GM13977 (cell line): ENCODE data around the gene CD38.
"Not testable (repeated sequence)": the region's sequence is repeated elsewhere in the genome, so short reads cannot be mapped to it uniquely, and the experiment has no call there.

Source experiments
- DNase-seq: peaks from one replicate; pipeline ENCODE4 v3.0.0; 2012; ENCODE audit warnings: low spot score
- in situ Hi-C: fragments of 300-500 bp; cut with MboI; formaldehyde crosslinking; loops from one replicate; pipeline ENCODE4 v1.12.0; 2022; ENCODE audit warnings: low sequenced_read_pairs, low pct_unique_long_range_greater_than_20kb, mixed read lengths, inconsistent platforms; ENCODE audit not compliant: unreplicated experiment
- TF ChIP-seq, protein P1 (sequence below): IDR thresholded peaks from 2 replicates; pipeline ENCODE4 v1.5.1; 2012; ENCODE audit warnings: mild to moderate bottlenecking, control low read depth; ENCODE audit not compliant: insufficient read depth; ENCODE audit errors: extremely low read depth, missing control alignments

Gene CD38

DNA sequence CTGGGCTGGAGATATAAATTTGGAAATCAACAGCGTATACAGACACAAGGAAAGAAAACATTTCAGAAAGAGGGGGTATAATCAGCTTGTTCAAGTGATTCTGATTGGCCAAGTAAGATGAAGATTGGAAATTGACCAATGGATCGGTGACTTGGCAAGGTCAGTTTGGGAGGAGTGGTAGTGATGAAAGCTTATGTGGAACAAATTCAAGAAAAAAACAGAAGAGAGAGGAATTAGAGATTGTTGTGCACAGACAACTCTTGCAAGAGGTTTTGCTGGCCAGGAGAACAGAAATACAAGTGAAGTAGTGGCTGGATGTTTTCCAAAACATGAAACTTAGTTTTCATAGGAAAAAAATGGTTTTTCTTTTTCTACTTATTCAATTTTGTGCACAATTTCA lies 16.3 kb downstream of the CD38 start:
- TF ChIP-seq, protein P1, sequence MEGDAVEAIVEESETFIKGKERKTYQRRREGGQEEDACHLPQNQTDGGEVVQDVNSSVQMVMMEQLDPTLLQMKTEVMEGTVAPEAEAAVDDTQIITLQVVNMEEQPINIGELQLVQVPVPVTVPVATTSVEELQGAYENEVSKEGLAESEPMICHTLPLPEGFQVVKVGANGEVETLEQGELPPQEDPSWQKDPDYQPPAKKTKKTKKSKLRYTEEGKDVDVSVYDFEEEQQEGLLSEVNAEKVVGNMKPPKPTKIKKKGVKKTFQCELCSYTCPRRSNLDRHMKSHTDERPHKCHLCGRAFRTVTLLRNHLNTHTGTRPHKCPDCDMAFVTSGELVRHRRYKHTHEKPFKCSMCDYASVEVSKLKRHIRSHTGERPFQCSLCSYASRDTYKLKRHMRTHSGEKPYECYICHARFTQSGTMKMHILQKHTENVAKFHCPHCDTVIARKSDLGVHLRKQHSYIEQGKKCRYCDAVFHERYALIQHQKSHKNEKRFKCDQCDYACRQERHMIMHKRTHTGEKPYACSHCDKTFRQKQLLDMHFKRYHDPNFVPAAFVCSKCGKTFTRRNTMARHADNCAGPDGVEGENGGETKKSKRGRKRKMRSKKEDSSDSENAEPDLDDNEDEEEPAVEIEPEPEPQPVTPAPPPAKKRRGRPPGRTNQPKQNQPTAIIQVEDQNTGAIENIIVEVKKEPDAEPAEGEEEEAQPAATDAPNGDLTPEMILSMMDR: no peak
- in situ Hi-C loops: no loop called here
- no peak for DNase-seq

DNA sequence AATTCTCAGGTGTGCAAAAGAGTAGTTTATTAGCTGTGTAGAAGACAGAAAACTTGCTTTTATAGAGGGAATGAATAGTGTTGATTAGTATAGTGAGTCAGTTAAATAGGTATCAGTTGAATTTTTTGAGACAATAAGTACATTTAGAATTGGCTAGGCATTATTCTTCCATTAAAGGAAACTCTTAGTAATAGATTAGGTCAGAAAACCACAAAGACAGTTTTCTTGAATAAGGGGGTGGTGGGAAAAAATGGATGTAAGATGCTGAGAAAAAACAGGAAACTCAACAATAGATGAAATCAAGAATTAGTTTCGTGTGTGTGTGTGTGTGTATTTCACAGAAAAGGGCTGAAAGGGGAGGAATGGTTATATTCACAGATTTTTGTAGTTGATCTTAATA lies 16.8 kb downstream of the CD38 start:
- TF ChIP-seq, protein P1: no peak
- peak; percentile 58 for DNase-seq
- in situ Hi-C loops: no loop called here

DNA sequence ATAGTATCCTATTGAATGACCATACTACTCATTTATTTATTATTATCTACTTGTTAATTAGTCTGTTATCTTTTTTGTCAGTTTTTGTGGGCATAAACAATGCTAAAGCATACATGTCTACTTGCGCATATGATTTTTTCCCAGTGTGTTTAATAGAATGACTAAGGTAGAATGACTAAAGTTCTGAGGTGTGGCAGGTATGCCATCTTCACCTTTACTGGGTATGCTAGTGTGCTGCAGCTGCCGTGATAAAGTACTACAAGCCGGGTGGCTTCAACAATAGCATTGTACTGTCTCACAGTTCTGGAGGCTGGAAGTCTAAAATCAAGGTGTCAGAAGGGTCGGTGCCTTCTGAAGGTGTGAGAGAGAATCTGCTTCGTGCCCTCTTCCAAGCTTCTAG lies 19.2 kb downstream of the CD38 start:
- no peak for DNase-seq
- TF ChIP-seq, protein P1: no peak
- in situ Hi-C loops: no loop called here

DNA sequence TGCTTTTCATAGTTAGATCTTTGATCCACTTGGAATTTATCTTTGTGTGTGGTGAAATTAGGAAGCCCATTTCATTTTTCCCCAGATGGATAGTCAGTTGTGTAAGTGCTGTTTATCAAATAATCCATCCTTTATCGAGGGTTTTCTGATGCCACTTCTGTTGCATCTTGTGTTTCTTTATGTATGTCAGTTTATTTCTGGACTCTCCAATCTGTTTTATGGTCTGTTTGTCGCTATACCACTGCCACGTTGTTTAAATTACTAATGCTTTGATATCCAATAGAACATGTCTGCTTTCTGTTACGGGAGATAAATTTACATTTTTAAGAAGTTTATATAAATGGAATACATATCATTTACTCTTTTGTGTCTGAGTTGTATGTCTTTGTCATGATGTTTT lies 21.0 kb downstream of the CD38 start:
- TF ChIP-seq, protein P1: no peak
- in situ Hi-C loops: no loop called here
- DNase-seq: no peak

DNA sequence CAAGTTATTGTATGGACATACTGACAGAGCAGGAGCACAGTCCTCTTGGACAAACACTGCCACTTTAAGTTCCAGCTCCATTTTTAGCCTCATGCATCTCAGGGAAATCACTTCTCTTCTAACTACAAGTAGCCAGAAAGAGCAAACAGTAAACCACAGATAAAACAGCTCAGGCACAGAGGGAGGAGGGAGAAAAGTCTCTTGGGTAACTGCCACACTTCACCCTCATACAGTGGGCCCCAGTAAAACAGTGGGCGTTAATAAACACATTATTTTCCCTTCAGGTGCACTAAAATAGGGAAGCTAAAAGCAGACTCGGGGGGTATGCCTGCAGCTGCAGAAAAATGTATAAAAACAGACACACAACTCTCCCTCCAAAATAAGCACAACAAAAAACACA lies 21.6 kb downstream of the CD38 start:
- TF ChIP-seq, protein P1: no peak
- no peak for DNase-seq
- in situ Hi-C loops: loop anchor here (10.0 kb wide), 1 partner anchor 155 kb away; no protein-coding TSS in a partner anchor

DNA sequence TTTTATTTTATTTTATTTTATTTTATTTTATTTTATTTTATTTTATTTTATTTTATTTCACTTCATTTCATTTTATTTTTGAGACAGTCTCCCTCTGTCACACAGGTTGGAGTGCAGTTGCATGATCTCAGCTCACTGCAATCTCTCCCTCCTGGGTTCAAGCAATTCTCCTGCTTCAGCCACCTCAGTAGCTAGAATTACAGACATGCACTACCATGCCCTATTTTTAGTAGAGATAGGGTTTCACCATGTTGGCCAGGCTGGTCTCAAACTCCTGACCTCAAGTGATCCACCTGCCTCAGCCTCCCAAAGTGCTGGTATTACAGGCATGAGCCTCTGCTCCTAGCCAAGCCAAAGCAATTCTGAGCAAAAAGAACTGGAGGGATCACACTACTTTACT lies 24.4 kb downstream of the CD38 start:
- not testable (repeated sequence) for DNase-seq
- in situ Hi-C loops: loop anchor here (10.0 kb wide), 1 partner anchor 152 kb away; no protein-coding TSS in a partner anchor

DNA sequence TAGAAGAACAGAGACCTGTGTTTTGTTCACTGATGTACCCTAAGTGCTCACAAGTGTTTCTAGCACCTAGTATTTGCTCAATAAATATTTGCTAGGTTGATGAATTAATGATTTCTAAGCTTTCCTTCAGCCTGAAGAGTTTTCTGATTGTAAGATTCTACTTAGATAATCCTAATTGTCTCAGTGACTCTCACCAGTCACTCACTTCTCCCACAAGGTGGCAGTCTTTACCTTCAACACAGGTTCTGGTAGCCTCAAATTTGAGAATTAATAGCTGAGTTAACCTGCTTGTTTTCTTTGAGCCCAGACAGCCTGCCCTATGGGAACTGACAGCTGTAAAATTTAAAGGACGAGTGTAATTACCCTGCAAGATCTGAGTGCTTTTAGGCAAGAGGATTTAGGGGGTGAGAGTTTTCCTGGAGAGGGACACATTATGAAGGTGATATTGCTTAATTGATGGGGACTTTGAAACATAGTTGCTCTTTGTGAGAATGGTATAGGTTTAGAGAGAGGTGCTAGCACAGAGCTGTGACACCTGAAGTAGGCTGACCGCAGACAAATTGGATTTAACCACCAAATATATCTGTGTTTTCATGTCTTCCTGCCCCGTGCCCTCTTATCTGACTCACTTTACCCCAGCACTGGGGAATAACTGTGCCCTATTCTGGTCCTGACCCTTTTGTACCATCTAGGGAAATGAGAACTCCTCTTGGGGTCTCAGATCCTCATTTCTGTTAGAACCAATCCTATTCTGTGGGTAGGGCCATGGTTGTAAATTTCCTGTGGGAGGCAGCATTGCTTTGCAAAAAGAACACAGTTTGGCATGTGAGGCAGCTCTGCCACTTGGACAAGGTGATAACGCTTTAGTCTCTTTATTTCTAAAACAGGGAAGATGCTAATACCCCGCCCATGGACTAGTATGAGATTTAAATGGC lies 27.7 kb downstream of the CD38 start:
- TF ChIP-seq, protein P1: peak; percentile 78
- in situ Hi-C loops: loop anchor here (10.0 kb wide), 1 partner anchor 149 kb away; no protein-coding TSS in a partner anchor

More for the DNA sequence above, 27.7 kb downstream of the CD38 start:
- DNase-seq: peak; percentile 25
